HG02642 (cell line): ENCODE measurements around the gene GOLIM4.
"Not testable (repeated sequence)": the region's sequence is repeated elsewhere in the genome, so short reads cannot be mapped to it uniquely, and the experiment has no call there.

Experiments
- ATAC-seq: cut with Tn5 transposase; IDR thresholded peaks from one replicate; pipeline ENCODE4 v1.9.1; 2021; ENCODE audit warnings: mild to moderate bottlenecking; ENCODE audit not compliant: unreplicated experiment, poor library complexity

GOLIM4 gene

DNA sequence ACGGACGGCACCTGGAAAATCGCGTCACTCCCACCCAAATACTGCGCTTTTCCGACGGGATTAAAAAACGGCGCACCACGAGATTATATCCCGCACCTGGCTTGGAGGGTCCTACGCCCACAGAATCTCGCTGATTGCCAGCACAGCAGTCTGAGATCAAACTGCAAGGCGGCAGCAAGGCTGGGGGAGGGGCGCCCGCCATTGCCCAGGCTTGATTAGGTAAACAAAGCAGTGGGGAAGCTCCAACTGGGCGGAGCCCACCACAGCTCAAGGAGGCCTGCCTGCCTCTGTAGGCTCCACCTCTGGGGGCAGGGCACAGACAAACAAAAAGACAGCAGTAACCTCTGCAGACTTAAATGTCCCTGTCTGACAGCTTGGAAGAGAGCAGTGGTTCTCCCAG is 84.4 kb downstream of the GOLIM4 start:
- ATAC-seq, result not testable (repeated sequence)

DNA sequence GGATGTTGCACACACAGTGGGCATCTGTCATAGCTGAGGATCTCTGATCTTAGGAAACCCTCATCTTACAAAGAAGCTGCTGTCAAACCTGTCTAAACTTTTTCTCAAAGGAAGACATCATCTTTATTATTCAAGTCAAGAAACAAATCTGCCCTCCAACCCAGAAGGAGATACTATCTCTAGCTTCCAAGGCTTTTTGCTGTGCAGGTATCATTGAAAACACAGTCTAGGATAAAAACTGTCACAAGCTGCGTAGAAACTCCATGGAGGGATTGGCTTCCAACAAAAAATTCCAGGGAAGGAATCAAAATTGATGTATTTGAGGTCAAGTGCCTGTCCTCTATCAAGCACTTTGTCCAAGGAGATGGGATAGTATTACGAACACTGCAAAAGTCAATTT is 89.1 kb downstream of the GOLIM4 start:
- no peak for ATAC-seq

DNA sequence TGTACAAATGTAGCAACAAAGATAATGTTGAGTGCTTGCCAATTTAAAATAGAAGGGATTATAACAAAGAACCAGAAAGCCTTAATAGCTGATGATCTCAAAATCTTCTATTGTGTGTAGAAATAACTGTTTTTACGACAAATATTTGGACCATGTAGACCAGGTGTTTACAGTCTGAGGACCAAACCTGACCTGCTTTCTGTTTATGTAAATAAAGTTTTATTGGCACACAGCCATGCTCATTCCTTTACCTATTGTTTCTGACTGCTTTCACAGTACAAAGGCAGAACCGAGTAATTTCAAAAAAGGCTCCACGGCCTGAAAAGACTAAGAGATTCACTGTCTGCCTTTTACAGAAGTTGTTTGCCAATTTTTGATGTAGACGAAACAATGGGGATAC is 91.8 kb downstream of the GOLIM4 start:
- ATAC-seq, result no peak

DNA sequence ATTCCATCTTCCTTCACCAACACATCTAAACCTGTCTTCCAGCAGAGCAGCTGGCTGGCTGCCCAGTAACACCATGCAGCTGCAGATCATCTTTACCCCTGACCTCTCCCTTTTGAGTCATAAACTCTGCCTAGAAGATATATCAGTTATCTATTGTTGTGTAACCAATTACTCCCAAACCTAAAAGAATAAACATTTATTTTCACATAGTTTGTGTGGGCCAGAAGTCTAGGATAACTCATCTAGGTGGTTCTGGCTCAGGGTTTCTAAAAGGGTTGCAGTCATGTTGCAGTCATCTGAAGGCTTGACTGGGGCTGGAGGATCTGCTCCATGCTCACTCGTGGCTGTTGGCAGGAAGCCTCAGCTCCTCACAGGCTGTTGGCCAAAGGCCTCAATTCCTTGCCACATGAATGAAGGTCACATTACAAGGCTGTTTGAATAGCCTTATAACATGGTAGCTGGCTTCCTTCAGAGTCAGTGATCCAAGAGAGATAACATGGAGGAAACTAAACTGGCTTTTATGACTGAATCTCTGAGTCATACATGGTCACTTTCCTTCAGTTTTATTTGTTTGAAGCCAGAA is 92.8 kb downstream of the GOLIM4 start:
- no peak for ATAC-seq

DNA sequence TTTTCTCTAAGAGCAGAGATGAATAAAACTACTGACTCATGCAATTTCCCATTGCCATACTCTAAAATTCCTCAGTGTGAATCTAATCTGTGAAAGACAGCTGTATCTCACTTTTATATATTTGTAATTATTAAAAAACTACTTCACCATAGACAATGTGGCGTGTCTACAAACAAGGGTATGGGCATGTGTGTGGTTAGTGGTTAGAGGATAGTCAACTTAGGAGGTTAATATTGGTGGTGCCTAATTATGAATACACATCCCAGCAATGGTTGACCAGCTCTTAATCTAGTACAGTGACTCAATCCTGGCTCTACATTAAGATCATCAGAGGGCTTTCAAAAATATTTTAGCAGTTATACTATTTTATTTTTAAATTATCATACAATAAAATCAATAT is 94.5 kb downstream of the GOLIM4 start:
- no peak for ATAC-seq

DNA sequence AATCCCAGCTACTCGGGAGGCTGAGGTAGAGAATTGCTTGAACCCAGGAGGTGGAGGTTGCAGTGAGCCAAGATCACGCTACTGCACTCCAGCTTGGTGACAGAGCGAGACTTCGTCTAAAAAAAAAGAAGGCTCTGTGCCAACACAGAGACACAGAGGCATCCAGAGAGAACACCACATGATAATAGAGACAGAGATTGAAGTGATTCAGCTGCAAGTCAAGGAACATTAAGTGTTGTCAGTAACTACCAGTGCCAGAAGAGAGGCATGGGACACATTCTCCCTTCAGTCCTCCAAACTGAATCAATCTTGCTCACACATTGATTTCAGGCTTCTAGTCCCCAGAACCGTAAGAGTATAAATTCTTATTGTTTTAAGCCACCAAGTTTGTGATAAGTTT is 97.5 kb downstream of the GOLIM4 start:
- no peak for ATAC-seq

DNA sequence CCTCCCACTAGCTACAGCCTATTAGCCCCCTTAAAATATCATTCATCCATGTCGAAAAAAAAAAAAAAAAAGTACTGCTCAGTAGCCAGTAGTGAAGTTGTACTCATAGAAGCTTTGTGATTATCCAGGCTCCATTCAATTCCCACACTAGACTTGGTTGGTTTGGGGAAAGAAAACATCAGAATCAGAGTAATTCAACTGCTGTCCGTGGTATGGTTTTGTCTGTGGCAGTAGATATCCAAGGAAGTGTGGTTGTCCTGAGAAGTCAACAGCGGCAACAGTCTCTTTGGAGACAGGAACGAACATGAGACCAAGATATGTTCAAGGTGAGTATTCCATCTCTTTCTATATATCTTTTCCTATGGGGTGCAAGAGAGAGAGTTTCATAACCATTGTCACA is 99.2 kb downstream of the GOLIM4 start:
- no peak for ATAC-seq

DNA sequence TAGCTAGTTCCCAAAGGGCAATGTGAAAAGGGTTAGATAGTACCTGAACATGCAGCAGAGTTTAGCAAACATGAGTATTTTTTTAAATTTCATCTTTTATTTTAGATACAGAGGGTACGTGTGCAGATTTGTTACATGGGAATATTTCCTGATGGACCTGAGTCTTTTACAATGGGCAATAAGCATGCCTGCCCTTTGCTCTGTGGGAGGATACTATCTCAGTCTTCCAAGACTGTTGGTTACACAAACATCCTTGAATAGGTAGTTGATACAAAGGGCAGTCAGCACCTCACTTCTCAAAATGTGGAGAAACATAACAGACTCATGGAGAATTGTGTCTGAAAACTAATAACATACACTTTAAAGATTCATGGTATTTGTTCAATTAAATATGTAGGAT is 103.3 kb downstream of the GOLIM4 start:
- no peak for ATAC-seq

DNA sequence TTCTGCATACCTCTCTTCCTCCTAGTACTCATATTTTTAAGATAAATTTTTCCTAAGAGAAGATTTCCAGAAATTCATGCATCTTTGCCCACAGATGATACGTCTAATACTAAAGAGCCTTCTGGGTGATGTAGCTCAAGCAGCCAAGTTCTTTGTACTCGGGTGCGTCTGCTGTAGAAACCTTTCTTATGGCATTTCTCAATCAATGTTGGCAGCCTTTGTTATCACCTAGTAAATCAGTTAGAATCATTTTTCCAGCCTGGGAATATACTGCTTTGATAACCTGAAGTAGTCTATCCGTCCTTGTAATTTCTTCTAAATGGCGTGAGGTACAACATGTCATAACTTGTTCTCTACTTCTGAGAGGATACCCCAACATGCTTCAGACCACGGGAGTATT is 104.5 kb downstream of the GOLIM4 start:
- no peak for ATAC-seq

DNA sequence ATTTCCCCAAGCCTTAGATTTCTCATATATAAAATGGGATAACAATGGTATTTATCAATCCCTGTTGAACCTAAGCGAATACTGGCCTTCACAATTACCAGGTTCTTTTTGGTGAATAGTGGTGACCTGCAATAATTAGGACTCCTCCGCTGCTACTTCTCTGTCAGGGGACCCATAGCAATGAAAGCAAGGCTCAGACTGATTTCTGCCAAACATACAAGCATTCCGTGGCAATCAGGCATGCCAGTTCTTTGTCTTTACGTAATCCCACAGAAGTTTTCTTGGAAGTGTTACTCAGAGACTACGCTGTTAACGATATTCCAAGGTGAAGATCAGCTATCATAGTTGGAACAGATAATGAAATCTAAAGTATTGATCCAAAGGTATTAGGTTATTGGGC is 105.7 kb downstream of the GOLIM4 start:
- no peak for ATAC-seq

DNA sequence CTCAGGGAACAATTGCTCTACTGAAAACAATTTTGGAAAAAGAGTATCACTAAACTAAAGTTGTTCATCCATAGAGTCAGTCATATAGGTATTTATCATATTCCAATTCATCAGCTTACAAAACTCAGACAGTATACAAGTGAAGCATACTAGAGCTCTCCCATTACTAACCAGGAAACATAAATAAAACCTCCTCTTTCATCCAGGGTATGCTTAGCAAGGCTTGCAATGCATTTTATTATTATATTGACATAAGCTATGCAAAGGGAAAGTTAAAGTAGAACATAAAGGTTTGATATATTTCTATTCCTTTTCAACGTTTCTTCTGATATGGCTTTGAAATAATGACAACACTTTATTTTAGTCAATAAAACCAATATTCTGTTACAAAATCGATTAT is 106.7 kb downstream of the GOLIM4 start:
- ATAC-seq, result no peak

DNA sequence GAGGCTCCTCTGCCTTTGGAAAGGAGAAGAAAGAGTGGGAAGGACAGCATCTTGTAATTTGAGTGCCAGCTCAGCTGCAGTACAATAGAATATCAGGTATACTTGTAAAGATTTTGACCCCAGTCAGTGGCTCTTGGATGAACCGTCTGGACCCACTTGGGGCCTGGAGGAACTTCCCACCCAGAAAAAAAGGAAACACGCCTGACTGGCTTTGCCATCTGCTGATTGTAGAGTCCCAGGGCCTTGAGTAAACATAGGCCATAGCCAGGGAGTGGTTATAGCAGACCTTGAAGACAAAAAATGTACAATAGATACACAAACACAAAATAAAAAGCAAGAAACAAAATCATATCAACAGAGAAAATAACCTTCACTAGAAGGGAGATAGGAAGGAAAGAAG is 112.1 kb downstream of the GOLIM4 start:
- no peak for ATAC-seq

DNA sequence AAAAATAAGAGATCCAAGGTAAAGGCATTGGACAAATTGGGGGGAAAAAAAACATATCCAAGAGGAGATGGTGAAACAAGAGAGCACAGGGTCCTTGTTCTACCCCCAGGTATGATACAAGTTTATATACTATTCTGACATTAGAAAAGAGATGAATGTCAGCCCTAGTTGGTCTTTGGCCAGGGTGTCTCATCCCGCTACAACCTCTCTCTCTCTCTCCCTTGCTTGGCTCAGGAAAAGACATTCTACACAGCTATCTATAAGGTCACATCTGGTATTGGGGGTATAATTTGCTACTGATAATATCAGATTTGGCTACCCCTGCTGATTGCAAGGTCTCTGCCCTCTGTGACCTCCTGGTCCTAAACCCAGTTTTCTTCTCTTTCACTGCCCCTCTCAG is 117.2 kb downstream of the GOLIM4 start:
- ATAC-seq, result no peak

DNA sequence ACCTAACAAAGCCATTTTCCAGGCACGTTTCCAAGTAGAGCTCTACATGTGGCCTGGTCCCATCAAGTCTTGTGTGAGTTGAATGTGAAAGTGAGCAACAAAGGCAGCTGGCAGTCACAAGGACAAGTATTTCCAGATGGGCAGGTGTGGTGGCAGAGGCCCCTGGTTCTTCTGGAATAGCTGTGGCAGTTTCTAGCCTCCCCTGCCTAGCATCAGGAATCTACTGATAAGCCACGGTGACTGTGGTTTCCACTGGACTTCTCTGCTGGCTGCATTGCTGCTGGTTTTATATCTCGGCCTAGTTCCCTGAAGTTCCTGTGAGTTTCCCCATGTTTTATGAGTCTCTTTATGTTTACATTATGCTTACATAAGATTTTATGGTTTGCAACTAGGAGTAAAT is 117.7 kb downstream of the GOLIM4 start:
- no peak for ATAC-seq

DNA sequence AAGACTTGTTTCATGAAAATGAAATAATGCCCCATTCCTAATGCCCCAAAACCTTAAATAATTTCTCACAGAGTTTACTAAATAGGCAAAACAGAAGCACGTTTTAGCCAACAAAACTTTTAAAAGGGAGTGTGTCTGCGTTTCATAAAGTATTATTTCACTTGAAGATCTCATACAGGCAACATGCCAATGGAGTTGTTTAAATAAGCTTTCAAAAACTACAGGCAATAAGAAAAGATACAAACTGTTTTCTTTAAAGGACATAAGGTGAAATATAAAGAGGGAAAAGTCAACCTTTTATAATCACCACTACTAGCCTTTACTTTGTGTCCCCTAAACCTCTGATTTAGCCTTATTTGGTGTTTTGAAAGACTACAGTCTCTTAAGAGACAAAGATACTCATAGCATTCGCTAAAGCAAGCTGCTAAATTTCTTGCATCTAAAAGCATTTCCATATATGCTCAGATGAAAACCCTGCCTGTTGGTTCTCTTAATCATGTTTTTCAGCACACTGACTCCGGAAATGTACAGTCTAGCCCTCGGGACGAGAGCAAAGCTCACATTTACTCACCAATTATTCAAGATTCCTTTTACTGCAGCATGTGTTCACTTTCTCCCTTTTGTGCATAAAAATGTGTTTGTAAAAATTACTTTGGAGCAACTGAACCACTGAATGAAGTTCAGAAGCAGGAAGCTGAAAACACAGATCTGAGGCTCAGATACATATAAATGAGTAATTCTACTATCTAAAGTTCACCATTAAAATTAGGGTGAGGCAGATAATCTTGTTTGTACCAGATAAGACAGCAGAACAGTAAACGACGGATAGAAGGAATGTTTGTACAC is 119.0 kb downstream of the GOLIM4 start:
- ATAC-seq, result no peak

DNA sequence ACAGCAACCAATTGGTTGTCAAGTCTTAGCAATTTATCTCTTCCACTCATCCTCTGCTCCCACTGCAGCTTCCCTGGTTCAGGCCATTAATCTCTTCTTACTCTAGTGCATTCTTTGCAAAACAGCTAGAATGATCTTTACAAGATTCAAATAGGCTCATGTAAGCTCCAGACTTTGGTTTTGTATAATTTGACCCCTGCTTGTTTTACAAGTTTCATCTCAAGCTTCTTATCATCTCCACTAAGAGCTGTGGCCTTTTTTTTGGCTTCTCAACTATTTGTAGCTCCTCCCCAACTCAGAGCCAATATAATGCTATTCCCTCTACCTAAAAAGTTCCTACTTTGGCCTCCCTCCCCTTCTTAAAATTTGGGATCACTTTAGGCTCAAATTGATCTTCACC is 121.8 kb downstream of the GOLIM4 start:
- no peak for ATAC-seq

DNA sequence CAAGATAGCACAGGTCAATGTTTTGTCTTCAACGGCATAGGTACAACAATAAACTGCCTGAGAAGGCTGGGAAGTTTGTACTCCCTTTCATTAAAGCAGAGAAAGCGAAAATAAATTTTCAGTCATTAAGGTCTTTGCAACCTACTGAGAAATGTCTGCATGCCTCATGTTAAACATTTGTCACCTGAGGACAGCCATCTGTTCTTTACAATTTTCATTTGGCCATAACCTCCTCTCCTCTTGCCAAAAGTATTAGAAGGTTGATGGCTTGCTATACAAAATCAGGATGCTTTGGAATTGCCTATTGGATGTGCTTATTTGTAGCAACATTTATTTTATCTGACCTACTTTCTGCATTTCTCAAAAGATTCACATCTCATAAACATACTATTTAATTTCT is 122.7 kb downstream of the GOLIM4 start:
- ATAC-seq, result no peak

DNA sequence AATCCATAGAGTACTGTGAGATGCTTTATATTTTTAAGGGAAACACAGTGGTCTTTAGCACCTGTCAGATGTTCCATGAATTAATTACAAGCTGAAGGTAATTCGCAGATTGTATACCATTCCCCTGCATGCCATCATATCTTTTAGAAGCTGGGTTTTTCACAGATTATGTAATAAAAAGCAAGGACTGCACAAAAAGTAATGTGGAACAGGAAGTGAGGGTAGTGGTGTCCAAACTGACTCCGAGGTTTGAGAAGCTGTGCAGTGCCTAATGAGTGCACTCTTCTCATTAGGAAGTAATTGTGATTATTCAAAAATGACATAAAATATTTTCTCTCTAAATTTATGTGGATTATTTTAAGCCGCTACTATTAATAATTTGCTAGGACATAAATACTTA is 123.2 kb downstream of the GOLIM4 start:
- ATAC-seq, result no peak

DNA sequence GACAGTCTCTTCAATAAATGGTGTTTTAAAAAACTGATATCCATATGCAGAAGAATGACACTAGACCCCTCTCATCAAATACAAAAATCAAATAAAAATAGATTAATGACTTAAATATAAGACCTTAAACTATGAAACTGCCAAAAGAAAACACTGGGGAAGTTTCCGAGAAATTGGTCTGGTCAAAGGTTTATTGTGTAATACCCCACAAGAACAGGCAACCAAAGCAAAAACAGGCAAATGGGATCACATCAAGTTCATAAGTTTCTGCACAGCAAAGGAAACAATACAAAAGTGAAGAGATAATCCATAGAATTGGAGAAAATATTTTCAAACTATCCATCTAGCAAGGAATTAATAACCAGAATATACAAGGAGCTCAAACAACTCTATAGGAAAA is 126.2 kb downstream of the GOLIM4 start:
- no peak for ATAC-seq

DNA sequence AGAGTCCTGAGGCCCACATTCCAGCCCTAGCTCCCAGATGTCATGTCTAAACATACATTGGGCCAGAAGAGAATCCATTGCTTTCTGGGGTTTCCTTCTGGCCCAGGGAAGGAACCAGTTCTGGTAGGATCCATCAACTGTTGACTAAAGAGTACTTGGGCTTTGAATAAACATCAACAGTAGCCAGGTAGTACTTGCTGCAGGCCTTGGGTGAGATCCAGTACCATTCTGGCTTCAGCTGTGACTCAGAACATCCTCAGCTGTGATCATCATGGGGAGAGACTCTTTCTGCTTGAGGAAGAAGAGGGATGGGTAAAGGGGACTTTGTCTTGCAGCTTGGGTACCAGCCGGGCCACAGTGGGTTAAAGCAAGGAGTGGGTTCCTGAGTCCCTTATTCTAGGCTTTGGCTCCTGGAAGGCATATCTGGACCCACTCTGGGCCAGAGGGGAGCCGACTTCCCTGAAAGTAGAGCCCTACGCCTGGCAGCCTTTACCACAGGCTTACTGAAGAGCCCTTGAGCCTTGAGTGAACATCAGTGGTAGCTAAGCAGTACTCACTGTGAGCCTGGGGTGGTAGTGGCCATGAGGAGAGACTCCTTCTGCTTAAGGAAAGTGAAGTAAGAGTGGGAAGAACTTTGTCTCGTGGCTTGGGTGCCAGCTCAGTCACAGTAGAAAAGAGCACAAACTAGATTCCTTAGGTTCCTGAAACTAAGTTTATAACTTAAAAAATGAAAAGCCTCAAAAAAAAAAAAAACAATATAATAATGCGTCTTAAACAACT is 128.3 kb downstream of the GOLIM4 start:
- no peak for ATAC-seq
